Esophagus squamous epithelium (tissue), 5 donors: ENCODE results near the gene CPSF7. TPM values are rescaled to one million over a fixed set of nuclear protein-coding genes. Genes with fewer than 3 reads are reported as not detected.
A peak's percentile ranks its signal among the peaks of the same experiment; 100 is the strongest.

Experiments used
- DNase-seq: peaks from one replicate; lab custom pipeline; 2025; lab: John Stamatoyannopoulos, UW
- H3K27ac ChIP-seq, 4 donors: fragments of 200-600 bp; sonication (generic); one replicate each; pipeline ENCODE4 v1.5.1; 2016 to 2019; ENCODE audit warnings: mild to moderate bottlenecking in 1 of 4
- H3K27me3 ChIP-seq, 4 donors: fragments of 200-600 bp; sonication (generic); 1 replicate in 3 of 4; 2 replicates in 1 of 4; pipeline versions ENCODE4 v1.5.1 to v1.6.0; 2017 to 2021; ENCODE audit warnings: antibody characterized with exemption in 1 of 4
- H3K36me3 ChIP-seq, 3 donors: fragments of 200-600 bp; sonication (generic); one replicate each; pipeline ENCODE4 v1.5.1; 2016 to 2019
- H3K4me1 ChIP-seq, 3 donors: fragments of 200-600 bp; sonication (generic); one replicate each; pipeline ENCODE4 v1.5.1; 2017 to 2019
- H3K4me3 ChIP-seq, 4 donors: fragments of 200-600 bp; sonication (generic); 1 replicate in 3 of 4; 2 replicates in 1 of 4; pipeline ENCODE4 v1.5.1; 2016 to 2019; ENCODE audit warnings: mild to moderate bottlenecking in 2 of 4, moderate library complexity in 1 of 4
- H3K9me3 ChIP-seq, 3 donors: fragments of 200-600 bp; sonication (generic); one replicate each; pipeline ENCODE4 v1.5.1; 2016 to 2019
- POLR2A ChIP-seq, 4 donors: fragments of 450-650 bp; IDR thresholded peaks; one replicate each; pipeline ENCODE4 v1.6.1; 2017; ENCODE audit warnings: antibody characterized with exemption in 4 of 4, mild to moderate bottlenecking in 4 of 4, moderate library complexity in 3 of 4
- WGBS, 2 donors: methylation state at CpG; one replicate each; pipeline ENCODE4 v1.1.5; 2018; 5-methylcytosine and 5-hydroxymethylcytosine counted together
- intact Hi-C: fragments of 100-400 bp; cut with DNase I; formaldehyde crosslinking; loops from one replicate; pipeline ENCODE4 v1.15.0; 2022
- total RNA-seq, 4 donors: library from RNA; depleted of rRNA; stranded (reverse); fragments of >200 nt; gene quantifications; one replicate each; pipeline ENCODE4 v1.1.0, GENCODE V29; 2016
- TF ChIP-seq, protein P1 (sequence below), 6 experiments: fragments of 450-650 bp in 4 of 6; fragments of 200-600 bp in 2 of 6; sonication (generic) in 2 of 6; IDR thresholded peaks; one replicate each; pipeline ENCODE4 v1.5.1; 2016 to 2019; ENCODE audit warnings: antibody characterized with exemption in 6 of 6, mild to moderate bottlenecking in 4 of 6, moderate library complexity in 4 of 6
- donor health status: DM: yes; HTN: yes; CAD: no.

The CPSF7 gene
- total RNA-seq, 4 donors from 2014 or later, result 24.4 to 44.1 (median 34.3) TPM

DNA sequence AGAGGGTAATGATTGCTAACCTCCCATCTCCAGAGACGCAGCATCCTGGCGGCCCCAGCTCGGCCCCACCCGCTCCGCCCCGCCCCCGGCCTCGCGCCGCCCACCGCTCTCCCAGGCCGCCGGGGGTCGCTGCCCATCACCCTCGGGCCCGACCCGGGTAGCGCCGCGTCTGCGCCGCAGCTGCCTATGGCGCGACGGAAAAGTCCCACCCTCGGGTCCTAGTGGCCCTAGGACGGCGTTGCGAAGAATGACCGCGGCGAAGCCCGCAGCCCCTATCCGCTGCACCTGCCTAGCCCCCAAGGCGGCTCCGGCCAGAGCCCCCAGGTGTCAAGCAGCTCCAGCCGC is 457 bp downstream of the CPSF7 start:
- Histone ChIP-seq H3K27me3 (no peaks in the 10 kb centered on the region), H3K27ac (peak overlapping the region; percentile 95 to 99 (median 98)), H3K9me3 (no peaks in the 10 kb centered on the region), H3K36me3 (peaks cover 7 to 54% (median 24%) of the 10 kb centered on the region in 3 donors), H3K4me1 (peaks cover 5 to 69% (median 21%) of the 10 kb centered on the region in 3 donors), H3K4me3 (peak overlapping the region; percentile 76 to 99 (median 91))
- no peak for TF ChIP-seq POLR2A (IDR thresholded peaks at IDR 0.05)
- TF ChIP-seq, protein P1, sequence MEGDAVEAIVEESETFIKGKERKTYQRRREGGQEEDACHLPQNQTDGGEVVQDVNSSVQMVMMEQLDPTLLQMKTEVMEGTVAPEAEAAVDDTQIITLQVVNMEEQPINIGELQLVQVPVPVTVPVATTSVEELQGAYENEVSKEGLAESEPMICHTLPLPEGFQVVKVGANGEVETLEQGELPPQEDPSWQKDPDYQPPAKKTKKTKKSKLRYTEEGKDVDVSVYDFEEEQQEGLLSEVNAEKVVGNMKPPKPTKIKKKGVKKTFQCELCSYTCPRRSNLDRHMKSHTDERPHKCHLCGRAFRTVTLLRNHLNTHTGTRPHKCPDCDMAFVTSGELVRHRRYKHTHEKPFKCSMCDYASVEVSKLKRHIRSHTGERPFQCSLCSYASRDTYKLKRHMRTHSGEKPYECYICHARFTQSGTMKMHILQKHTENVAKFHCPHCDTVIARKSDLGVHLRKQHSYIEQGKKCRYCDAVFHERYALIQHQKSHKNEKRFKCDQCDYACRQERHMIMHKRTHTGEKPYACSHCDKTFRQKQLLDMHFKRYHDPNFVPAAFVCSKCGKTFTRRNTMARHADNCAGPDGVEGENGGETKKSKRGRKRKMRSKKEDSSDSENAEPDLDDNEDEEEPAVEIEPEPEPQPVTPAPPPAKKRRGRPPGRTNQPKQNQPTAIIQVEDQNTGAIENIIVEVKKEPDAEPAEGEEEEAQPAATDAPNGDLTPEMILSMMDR (IDR thresholded peaks at IDR 0.05), result peak in 2 of 6 experiments; percentile 7 to 17
- 0% methylated on average over 1 to 3 of the region's 37 CpGs for WGBS, 2 donors
- intact Hi-C loops, result no loop called here
- DNase-seq, result no peak

DNA sequence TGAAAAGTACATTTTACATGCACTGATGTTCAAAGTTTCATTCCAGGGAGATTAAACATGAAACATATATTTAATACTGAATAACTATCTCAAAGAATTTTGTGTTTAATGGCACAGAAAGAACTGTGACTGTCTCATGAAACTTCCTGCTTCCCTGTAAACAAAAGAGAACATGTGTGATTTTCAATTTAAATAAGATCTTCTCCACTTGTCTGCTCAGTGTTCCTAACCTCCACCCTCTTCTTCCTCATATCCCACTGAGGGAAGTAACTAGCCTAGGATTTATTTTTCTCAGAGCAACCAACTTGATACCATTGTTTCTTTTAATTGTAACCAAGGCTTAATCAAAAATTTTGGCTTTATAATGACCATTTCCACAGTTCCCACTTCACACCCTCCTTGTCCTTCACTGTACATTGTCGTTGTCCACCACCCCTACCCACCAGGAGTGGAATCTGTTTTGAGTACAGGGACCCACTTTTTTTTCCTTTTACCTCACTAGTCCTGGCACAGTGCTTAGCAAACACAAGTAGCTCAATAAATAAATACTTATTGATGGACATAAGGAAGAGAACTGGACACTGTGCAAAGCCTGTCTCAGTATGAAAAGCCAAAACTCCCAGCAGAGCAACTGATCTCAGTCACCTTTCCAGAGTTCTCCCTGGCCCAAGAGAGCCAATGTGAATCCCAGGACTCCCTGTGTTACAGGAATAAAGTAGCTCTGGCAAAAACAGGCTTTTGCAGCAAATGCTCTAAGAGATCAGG is 4.2 kb downstream of the CPSF7 start:
- Histone ChIP-seq H3K27me3 (no peaks in the 10 kb centered on the region), H3K36me3 (peaks cover 14 to 82% (median 36%) of the 10 kb centered on the region in 3 donors), H3K9me3 (no peaks in the 10 kb centered on the region), H3K4me3 (no peak overlapping the region), H3K27ac (no peak overlapping the region), H3K4me1 (peaks cover 5 to 66% (median 12%) of the 10 kb centered on the region in 3 donors)
- intact Hi-C loops, result no loop called here
- WGBS, 2 donors, result 73 to 75% methylated on average over 1 of the region's 1 CpG
- TF ChIP-seq, protein P1 (IDR thresholded peaks at IDR 0.05), result no peak
- TF ChIP-seq POLR2A (IDR thresholded peaks at IDR 0.05), result no peak
- no peak for DNase-seq

DNA sequence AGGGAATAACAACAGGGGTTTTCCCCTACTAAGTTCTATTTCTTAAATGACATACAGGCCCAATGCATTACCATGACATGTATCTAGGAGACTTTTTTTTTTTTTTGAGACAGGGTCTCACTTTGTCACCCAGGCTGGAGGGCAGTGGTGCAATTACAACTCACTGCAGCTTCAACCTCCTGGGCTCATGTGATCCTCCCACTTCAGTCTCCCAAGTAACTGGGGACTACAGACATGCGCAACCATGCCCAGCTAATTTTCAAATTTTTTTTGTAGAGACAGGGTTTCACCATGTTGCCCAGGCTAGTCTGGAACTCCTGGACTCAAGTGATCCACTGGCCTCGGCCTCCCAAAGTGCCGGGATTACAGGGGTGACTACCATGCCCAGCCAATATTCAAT is 7.5 kb downstream of the CPSF7 start:
- TF ChIP-seq, protein P1 (IDR thresholded peaks at IDR 0.05), result no peak
- TF ChIP-seq POLR2A (IDR thresholded peaks at IDR 0.05), result no peak
- no peak for DNase-seq
- Histone ChIP-seq H3K4me3 (no peak overlapping the region), H3K27ac (no peak overlapping the region), H3K27me3 (no peaks in the 10 kb centered on the region), H3K9me3 (no peaks in the 10 kb centered on the region), H3K36me3 (peaks cover 14 to 100% (median 46%) of the 10 kb centered on the region in 3 donors), H3K4me1 (peaks cover 0 to 53% (median 2%) of the 10 kb centered on the region in 3 donors)
- intact Hi-C loops, result no loop called here
- 94 to 98% methylated on average over 3 of the region's 3 CpGs for WGBS, 2 donors

DNA sequence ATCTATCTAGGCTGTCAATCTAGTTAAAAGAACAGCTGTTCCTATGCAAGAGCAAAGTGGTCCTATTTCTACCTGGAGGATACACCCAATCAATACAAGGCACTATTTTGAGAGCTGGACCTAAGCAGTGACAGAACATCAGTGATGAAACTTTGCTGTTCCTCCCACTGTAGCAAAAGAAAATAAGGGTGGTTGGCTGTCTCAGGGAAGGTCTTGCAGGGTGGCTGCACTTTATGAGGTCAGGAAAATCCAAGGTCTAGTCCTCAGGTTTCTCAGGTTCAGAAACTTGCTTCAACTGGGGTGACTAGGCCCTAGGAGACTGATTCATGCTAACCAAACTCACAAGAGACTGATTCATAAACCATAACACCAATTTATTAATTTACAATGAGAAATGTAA is 11.6 kb downstream of the CPSF7 start:
- no peak for DNase-seq
- TF ChIP-seq POLR2A (IDR thresholded peaks at IDR 0.05), result no peak
- TF ChIP-seq, protein P1 (IDR thresholded peaks at IDR 0.05), result no peak
- H3K4me1 ChIP-seq, result peaks cover 0 to 19% (median 3%) of the 10 kb centered on the region in 3 donors
- no peaks in the 10 kb centered on the region for H3K27me3 ChIP-seq
- intact Hi-C loops, result no loop called here
- H3K9me3 ChIP-seq, result no peaks in the 10 kb centered on the region
- no peak overlapping the region for H3K4me3 ChIP-seq
- no peak overlapping the region for H3K27ac ChIP-seq
- H3K36me3 ChIP-seq, result peaks cover 25 to 100% (median 60%) of the 10 kb centered on the region in 3 donors

DNA sequence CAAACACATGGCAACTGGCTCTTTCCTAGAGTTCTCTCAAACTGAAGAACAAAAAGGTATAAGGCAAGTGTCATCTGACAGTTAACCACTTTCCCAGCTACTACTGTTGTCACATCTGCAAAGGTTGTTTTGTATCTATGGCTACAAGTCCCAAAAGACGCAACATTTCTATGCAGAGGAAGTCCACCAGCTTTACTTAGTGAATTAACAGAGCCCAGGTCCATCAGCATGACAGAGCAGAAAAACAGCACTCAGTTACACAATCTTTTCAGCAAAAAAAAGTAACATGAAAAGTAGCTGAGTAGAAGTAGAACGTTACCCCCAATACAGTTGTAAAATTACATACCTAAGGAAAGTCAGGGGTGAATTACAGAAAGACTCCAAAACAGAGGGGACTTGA is 12.1 kb downstream of the CPSF7 start:
- peaks cover 0 to 17% (median 3%) of the 10 kb centered on the region in 3 donors for H3K4me1 ChIP-seq
- no peaks in the 10 kb centered on the region for H3K27me3 ChIP-seq
- intact Hi-C loops, result no loop called here
- 63 to 70% methylated on average over 2 of the region's 2 CpGs for WGBS, 2 donors
- no peak for DNase-seq
- peaks cover 25 to 100% (median 64%) of the 10 kb centered on the region in 3 donors for H3K36me3 ChIP-seq
- H3K9me3 ChIP-seq, result no peaks in the 10 kb centered on the region
- H3K27ac ChIP-seq, result no peak overlapping the region
- H3K4me3 ChIP-seq, result no peak overlapping the region
- TF ChIP-seq POLR2A (IDR thresholded peaks at IDR 0.05), result no peak
- TF ChIP-seq, protein P1 (IDR thresholded peaks at IDR 0.05), result no peak
